Small intestine (tissue), 7 donors: ENCODE measurements around the gene MAML2. TPM values are rescaled to one million over a fixed set of nuclear protein-coding genes. Genes with fewer than 3 reads are reported as not detected.
A peak's percentile ranks its signal among the peaks of the same experiment; 100 is the strongest.

Experiments used
- DNase-seq, 2 donors: peaks; one replicate each; pipeline versions ENCODE4 v3.0.0 to v3.0.0-alpha.2; 2013
- FAIRE-seq: peaks from 2 replicates; lab custom pipeline; 2012; peaks lifted over from hg19 to GRCh38; lab: Jason Lieb, UNC
- H3K27ac ChIP-seq, 3 donors: one replicate each; pipeline ENCODE4 v1.5.1; 2013; ENCODE audit warnings: low read length in 2 of 3, mild to moderate bottlenecking in 2 of 3, control low read depth in 1 of 3, inconsistent platforms in 1 of 3, low read depth in 1 of 3, moderate library complexity in 1 of 3
- H3K27me3 ChIP-seq, 3 donors: one replicate each; pipeline ENCODE4 v1.6.1; 2013; ENCODE audit warnings: low read length in 3 of 3, inconsistent platforms in 1 of 3; ENCODE audit not compliant: control insufficient read depth in 3 of 3, insufficient read depth in 3 of 3
- H3K36me3 ChIP-seq, 3 donors: one replicate each; pipeline ENCODE4 v1.6.1; 2013; ENCODE audit warnings: low read length in 3 of 3, inconsistent platforms in 1 of 3, low read depth in 1 of 3, mild to moderate bottlenecking in 1 of 3, moderate library complexity in 1 of 3; ENCODE audit not compliant: control insufficient read depth in 3 of 3, insufficient read depth in 2 of 3
- H3K4me1 ChIP-seq, 3 donors: one replicate each; pipeline ENCODE4 v1.6.1; 2013; ENCODE audit warnings: low read length in 2 of 3, inconsistent platforms in 1 of 3, low read depth in 1 of 3, mild to moderate bottlenecking in 1 of 3, moderate library complexity in 1 of 3; ENCODE audit not compliant: control insufficient read depth in 3 of 3, insufficient read depth in 2 of 3
- H3K4me3 ChIP-seq, 3 donors: one replicate each; pipeline ENCODE4 v1.5.1; 2013; ENCODE audit warnings: low read length in 3 of 3, control low read depth in 1 of 3, inconsistent platforms in 1 of 3, low read depth in 1 of 3, mild to moderate bottlenecking in 1 of 3, moderate library complexity in 1 of 3
- H3K9me3 ChIP-seq, 2 donors: one replicate each; pipeline ENCODE4 v1.6.1; 2013; ENCODE audit warnings: low read depth in 1 of 2, low read length in 1 of 2; ENCODE audit not compliant: control insufficient read depth in 2 of 2, insufficient read depth in 1 of 2
- WGBS, 3 donors: extraction: QIAGEN DNeasy Blood & Tissue Kit; methylation state at CpG; one replicate each; pipeline ENCODE4 v1.1.7; 2013; 5-methylcytosine and 5-hydroxymethylcytosine counted together
- polyA plus RNA-seq, 4 donors: library from polyadenylated mRNA; stranded (reverse) in 3 of 4; unstranded in 1 of 4; fragments of 200-250 nt in 3 of 4; fragments of 120-200 nt in 1 of 4; gene quantifications; one replicate each; pipeline versions ENCODE4 v1.2.1 to v1.2.3, GENCODE V29; 2013
- donor health status: healthy with polysubstance abuse.
- donor health status: control.
- donor health status: control.
- donor health status: Bipolar disorder and iron deficiency.
- donor health status: healthy.

Gene MAML2
- polyA plus RNA-seq, 4 donors, result 0.45 to 11.6 (median 1.6) TPM

- Histone ChIP-seq H3K36me3 (no peaks in the 10 kb centered on the region), H3K27ac (no peak overlapping the region), H3K9me3 (no peaks in the 10 kb centered on the region), H3K27me3 (no peaks in the 10 kb centered on the region), H3K4me1 (peaks cover 0 to 15% (median 0%) of the 10 kb centered on the region in 3 donors), H3K4me3 (no peak overlapping the region)
- DNase-seq (no peak), FAIRE-seq (no peak)
Measured at GRCh38 chr11:96044311-96044710, 298.7 kb downstream of the MAML2 start.

DNA sequence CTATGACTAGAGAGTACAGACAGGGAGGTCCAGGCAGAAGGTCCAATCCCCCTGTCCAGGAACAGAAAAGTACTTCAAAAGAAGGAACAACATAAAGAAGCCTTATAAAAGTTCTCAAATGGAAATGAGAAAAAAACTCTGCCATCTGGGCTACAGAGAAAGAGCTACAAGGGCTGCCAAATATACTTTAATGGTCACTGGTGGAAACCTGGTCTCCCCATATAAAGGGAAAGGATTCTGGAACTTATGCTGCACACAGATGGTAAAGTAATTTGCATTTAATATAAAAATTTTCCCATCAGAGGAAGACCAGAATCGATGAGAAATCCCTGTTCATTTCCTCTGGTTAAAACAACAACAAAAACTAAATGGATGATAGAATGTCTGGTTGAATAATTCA, 299.7 kb downstream of the MAML2 start:
- Histone ChIP-seq H3K9me3 (no peaks in the 10 kb centered on the region), H3K4me1 (peaks cover 0 to 14% (median 0%) of the 10 kb centered on the region in 3 donors), H3K27me3 (no peaks in the 10 kb centered on the region), H3K4me3 (no peak overlapping the region), H3K36me3 (no peaks in the 10 kb centered on the region), H3K27ac (no peak overlapping the region)
- DNase-seq (no peak), FAIRE-seq (no peak)
- WGBS, 3 donors, result 69 to 91% (median 84%) methylated on average over 1 of the region's 1 CpG

- Histone ChIP-seq H3K27me3 (no peaks in the 10 kb centered on the region), H3K4me3 (no peak overlapping the region), H3K9me3 (peaks cover 0 to 3% of the 10 kb centered on the region in 2 donors), H3K36me3 (no peaks in the 10 kb centered on the region), H3K4me1 (peaks cover 0 to 12% (median 9%) of the 10 kb centered on the region in 3 donors), H3K27ac (no peak overlapping the region)
- no peak for FAIRE-seq
- DNase-seq, result no peak
- WGBS, 3 donors, result 76 to 85% (median 83%) methylated on average over 5 of the region's 5 CpGs
Measured at GRCh38 chr11:96038046-96038445, 304.9 kb downstream of the MAML2 start.

DNA sequence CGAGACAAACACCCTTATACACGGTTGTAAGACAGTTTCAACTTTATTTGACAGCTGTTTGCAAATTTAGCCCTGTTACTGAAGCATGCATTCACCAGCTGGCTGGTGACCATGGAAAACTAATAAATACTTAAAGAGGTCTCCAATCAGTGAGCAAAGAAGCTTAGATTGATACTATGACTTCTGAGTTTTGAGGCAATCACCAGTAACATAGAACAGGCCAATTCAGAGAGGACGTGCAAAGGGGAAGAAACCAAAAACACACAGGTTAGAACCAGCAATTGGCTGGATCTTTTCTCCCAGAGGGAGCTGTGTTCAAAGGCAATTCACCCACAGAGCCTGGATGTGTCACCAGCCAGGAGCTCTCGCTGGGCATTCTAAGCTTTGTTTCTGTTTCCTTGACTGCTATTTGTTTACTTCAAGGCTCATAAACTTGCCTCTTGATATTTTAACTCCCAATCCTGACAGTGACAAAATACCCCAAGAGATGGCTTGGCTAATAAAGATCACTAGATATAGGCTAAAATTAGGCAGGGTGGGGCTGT, 305.5 kb downstream of the MAML2 start:
- FAIRE-seq (no peak), DNase-seq (peak; percentile 44 to 49)
- Histone ChIP-seq H3K36me3 (no peaks in the 10 kb centered on the region), H3K27ac (no peak overlapping the region), H3K27me3 (no peaks in the 10 kb centered on the region), H3K9me3 (peaks cover 0 to 3% of the 10 kb centered on the region in 2 donors), H3K4me3 (no peak overlapping the region), H3K4me1 (peaks cover 0 to 12% (median 9%) of the 10 kb centered on the region in 3 donors)
- WGBS, 3 donors, result 26 to 47% (median 39%) methylated on average over 4 of the region's 4 CpGs

DNA sequence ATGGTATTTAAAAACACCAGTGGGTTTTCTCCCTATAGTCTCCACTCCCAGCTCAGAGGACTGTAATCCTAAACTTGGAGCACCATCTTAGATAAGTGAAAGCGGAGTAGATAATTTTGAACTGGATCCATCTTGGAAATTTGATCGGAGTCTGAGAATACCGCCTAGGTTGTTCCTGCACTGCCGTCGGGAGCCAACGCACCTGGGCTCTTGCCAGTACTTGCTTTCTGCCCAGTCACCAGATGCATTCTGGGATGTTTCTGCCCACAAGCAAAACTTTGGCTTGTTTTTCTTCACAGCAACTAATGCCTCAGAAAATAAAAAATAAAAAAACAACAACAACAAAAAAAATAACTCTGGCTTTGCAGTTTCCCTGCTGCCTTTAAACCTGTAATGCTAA, 306.1 kb downstream of the MAML2 start:
- no peak for FAIRE-seq
- Histone ChIP-seq H3K27me3 (no peaks in the 10 kb centered on the region), H3K27ac (no peak overlapping the region), H3K4me3 (no peak overlapping the region), H3K4me1 (peaks cover 0 to 12% (median 9%) of the 10 kb centered on the region in 3 donors), H3K9me3 (peaks cover 0 to 3% of the 10 kb centered on the region in 2 donors), H3K36me3 (no peaks in the 10 kb centered on the region)
- WGBS, 3 donors, result 79 to 87% (median 82%) methylated on average over 6 of the region's 6 CpGs
- no peak for DNase-seq

DNA sequence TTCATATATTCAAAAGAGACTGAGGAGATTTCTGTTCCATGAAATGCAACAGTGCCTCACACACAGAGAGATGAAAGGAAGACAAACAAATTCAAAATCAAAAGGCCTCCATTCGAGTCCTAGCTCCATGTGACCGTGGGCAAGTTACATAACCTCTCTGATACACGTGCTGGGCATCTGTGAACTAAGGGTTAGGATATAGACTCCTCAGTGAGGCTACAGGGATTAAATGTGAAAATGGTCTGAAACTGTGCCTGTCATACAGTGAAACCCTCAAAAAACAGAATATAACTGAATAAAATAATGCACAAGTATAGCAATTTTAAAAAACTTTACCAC, 307.3 kb downstream of the MAML2 start:
- 82 to 83% (median 83%) methylated on average over 3 of the region's 3 CpGs for whole genome bisulfite sequencing, 3 donors

DNA sequence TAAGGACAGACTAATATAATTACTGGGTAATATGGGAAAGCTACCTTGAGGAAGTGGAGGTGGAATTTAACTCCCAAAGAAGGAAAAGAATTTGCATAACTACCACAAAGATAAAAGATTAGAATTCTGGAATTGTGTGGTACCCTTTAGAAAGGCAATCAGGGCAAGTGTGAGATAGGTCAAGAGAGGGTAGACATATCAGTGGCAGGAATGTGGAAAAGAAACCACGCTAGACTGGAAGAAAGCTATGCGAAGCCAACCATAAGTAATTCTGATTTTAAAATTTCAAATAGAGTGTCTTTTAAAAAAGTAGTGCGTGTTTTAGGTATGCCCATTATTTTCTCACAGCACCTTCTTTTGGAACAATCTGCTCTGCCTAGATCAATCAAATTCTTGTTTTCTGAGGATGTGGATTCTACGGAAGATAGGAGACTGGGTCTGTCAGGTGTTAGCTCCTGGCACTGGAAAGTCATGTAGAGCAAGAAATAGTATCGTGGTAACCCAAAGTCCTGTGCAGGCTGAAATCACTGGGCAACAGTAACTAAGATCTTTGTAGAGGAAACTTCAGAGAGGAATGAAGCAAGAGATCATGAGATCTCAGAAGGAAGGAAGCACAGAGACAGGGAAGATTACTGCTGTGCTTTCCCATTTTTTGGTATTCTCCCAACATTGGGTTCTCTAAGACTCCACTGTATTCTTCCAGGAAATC, 307.8 kb downstream of the MAML2 start:
- no peak overlapping the region for H3K4me3 ChIP-seq
- peak overlapping the region in 1 of 3 donors; percentile 5 for H3K27ac ChIP-seq
- no peaks in the 10 kb centered on the region for H3K36me3 ChIP-seq
- peaks cover 0 to 3% of the 10 kb centered on the region in 2 donors for H3K9me3 ChIP-seq
- H3K27me3 ChIP-seq, result no peaks in the 10 kb centered on the region
- DNase-seq (peak in 1 of 2 donors; percentile 39), FAIRE-seq (no peak)
- H3K4me1 ChIP-seq, result peaks cover 0 to 12% (median 9%) of the 10 kb centered on the region in 3 donors
- WGBS, 3 donors, result 81 to 95% (median 83%) methylated on average over 5 of the region's 5 CpGs

More for the DNA sequence above, 307.3 kb downstream of the MAML2 start:
- peaks cover 0 to 12% (median 9%) of the 10 kb centered on the region in 3 donors for H3K4me1 ChIP-seq
- no peak overlapping the region for H3K4me3 ChIP-seq
- H3K27me3 ChIP-seq, result no peaks in the 10 kb centered on the region
- peak overlapping the region in 1 of 3 donors; percentile 5 for H3K27ac ChIP-seq
- no peak for FAIRE-seq
- no peak for DNase-seq
- peaks cover 0 to 3% of the 10 kb centered on the region in 2 donors for H3K9me3 ChIP-seq
- no peaks in the 10 kb centered on the region for H3K36me3 ChIP-seq

DNA sequence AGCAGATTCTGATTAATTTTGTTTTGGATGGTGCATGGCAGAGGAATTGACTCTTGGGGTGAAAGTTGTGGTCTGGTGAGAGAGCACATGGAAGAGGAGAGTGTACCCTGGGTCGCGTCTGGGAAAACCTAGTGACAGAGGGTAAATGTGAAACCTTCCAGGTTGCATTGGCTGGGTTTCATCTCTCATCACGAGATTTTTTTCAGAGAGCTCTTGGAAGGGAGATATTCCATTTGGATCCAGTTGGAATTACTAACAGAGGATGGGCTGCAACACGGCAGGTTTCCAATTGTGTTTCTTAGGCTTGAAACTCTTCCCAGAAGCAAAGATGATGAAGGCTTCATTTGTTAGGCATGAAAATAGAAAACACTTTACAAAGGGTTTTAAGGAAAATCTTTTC, 309.4 kb downstream of the MAML2 start:
- peaks cover 0 to 3% of the 10 kb centered on the region in 2 donors for H3K9me3 ChIP-seq
- peaks cover 0 to 18% (median 9%) of the 10 kb centered on the region in 3 donors for H3K4me1 ChIP-seq
- no peaks in the 10 kb centered on the region for H3K27me3 ChIP-seq
- DNase-seq (no peak), FAIRE-seq (no peak)
- H3K4me3 ChIP-seq, result no peak overlapping the region
- H3K27ac ChIP-seq, result peak overlapping the region in 1 of 3 donors; percentile 2
- no peaks in the 10 kb centered on the region for H3K36me3 ChIP-seq
- WGBS, 3 donors, result 71 to 97% (median 90%) methylated on average over 4 of the region's 4 CpGs
